ENCODE measurements around the gene ZFYVE21.

ZFYVE21 gene

DNA sequence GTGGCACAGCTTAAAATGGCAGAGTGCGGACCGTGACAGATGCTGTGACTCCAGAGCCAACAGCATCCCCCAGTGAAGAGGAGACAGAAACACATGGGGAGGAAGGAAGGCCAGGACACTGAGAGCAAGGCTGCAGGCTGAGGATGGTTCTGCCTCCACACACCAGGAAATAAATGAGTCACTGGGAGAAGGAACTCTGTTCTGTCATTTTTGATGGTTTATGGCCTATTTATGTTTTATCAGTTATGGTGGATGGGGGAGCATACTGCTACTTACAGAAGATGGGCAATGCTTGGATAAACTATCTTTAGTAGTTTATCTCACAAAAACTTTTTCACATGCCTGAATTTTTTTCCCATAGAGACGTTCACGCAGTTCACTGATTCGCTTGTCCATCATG lies 33.8 kb downstream of the ZFYVE21 start:
- FAIRE-seq (no peak), DNase-seq (ENCODE audit: insufficient read length, low spot score) (no peak)
- no peak for TF ChIP-seq POLR2A (IDR thresholded peaks at IDR 0.05; ENCODE audit: low read depth, low read length)

DNA sequence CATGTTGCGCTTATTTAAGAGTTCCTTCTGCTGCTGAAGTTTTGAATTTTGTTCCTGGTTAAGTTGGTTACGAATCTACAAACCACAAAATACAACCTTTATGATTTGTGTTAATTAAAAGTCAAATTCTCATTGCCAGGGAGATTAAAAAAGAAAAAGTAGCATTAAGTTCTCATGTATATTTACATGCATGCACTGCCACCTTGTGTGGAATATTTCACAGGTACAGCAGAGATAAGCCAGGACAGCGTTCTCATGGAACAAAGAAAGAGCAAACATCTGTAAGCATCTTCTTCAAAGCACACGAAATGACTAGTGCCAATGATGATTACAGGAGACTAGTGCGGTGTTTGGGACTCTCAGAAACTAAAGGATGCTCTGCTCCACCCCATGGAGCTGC lies 34.2 kb downstream of the ZFYVE21 start:
- no peak for FAIRE-seq
- no peak for TF ChIP-seq POLR2A (IDR thresholded peaks at IDR 0.05; ENCODE audit: low read depth, low read length)
- DNase-seq (ENCODE audit: insufficient read length, low spot score) = no peak

DNA sequence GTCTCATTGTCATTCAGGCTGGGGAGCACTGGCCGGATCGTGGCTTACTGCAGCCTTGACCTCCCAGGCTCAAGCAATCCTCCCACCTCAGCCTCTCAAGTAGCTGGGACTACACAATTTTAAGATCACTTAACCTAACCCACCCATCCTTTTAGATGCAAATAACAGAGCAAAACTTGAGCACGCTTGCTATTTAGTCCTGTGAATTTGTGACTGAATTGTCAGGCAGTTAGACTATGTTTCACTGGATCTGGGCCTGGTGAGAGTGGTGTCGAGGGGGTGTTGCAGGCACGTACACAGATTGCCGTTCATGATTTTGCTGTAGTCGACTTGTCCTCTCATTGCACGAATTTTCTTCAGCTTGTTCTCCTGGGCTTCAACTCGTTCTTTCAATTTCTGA lies 38.2 kb downstream of the ZFYVE21 start:
- no peak for FAIRE-seq
- no peak for TF ChIP-seq POLR2A (IDR thresholded peaks at IDR 0.05; ENCODE audit: low read depth, low read length)
- DNase-seq (ENCODE audit: insufficient read length, low spot score) = no peak

DNA sequence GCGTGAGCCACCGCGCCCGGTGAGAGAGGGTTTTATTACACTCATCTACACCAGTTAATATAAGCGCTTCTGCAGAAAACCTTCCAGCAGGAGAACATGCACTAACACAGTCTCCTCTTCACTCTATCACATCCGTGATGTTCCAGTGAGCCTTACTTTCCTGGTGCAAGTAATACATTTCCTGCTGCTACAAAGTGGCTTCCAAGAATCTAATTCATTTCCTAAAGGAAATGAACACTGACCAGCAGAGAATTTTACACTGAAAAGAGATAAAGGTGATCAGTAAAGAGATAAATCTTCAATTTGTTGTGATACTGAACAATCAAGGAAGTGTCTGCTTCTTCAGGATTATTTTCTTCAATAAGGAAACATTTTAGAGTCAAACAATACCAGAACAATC lies 39.5 kb downstream of the ZFYVE21 start:
- no peak for FAIRE-seq
- no peak for TF ChIP-seq POLR2A (IDR thresholded peaks at IDR 0.05; ENCODE audit: low read depth, low read length)

DNA sequence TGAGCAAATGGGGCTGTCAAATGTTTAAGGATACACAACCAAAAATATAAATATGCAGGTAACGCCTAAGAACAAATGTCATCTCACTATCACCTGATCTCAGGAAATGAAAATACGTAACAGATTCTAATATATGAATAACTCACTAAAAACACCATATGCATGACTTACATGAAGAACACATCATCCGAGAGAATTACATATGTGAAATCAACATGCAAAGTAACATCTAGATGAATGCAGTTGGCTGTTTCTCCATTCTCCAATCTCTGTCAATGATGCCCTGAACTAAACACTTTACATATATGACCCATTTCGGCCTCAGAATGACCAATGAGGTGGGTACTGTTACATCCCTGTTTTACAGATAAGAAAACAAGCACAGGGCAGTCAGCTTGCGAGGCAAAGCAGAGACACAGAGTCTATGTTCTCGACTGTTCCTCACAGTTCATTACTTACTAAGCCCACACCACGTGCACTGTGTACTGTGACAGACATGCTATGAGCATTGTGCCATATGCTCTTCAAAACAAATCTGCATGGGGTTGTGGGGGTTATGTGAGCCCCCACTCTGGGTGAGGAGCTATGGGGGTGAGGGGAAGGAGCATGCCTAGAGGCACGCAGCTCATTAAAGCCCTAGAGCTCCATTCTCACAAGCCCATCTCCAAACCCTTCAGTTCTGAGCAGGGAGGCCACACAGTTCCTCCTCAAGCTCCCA lies 42.6 kb downstream of the ZFYVE21 start:
- DNase-seq (ENCODE audit: insufficient read length, low spot score) (no peak), FAIRE-seq (peak; percentile 20)
- no peak for TF ChIP-seq POLR2A (IDR thresholded peaks at IDR 0.05; ENCODE audit: low read depth, low read length)

More for the DNA sequence above, 39.5 kb downstream of the ZFYVE21 start:
- DNase-seq (ENCODE audit: insufficient read length, low spot score) = no peak

DNA sequence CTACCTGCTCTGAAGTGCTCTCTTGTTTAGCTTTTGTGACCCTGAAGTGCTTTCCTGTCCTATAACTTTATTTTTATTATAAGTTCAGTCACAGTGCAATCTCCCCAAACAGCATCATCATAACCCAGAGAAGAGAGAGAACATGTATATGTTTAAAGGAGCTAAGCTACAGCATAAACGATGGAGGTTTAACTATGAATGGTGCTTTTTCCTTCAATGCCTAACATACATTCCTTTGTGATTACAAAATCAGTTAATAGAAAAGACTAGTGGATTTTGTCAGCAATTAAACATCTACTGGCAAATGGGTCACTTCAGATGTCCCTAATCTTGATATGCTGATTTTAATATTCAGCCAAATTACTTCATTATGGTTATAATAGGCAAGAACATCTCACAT lies 46.4 kb downstream of the ZFYVE21 start:
- no peak for TF ChIP-seq POLR2A (IDR thresholded peaks at IDR 0.05; ENCODE audit: low read depth, low read length)
- no peak for DNase-seq (ENCODE audit: insufficient read length, low spot score)
- FAIRE-seq = no peak

DNA sequence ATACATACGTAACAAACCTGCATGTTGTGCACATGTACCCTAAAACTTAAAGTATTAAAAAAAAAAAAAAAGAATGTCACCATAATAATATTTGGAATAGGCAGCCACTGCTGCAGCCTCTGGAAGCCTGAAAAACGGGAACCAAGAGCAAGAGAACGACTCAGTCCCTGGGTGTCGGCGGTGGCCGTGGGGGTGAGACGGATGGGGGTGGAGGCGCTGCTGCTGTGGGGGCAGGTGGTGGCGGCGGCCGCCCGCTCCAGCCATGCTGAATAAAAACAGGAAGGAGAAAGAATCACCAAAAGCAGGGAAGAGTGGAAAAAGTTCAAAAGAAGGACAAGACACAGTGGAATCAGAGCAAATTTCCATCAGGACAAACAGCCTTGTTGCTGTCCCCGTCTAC lies 46.9 kb downstream of the ZFYVE21 start:
- FAIRE-seq = no peak
- no peak for DNase-seq (ENCODE audit: insufficient read length, low spot score)
- TF ChIP-seq POLR2A (IDR thresholded peaks at IDR 0.05; ENCODE audit: low read depth, low read length) = no peak

DNA sequence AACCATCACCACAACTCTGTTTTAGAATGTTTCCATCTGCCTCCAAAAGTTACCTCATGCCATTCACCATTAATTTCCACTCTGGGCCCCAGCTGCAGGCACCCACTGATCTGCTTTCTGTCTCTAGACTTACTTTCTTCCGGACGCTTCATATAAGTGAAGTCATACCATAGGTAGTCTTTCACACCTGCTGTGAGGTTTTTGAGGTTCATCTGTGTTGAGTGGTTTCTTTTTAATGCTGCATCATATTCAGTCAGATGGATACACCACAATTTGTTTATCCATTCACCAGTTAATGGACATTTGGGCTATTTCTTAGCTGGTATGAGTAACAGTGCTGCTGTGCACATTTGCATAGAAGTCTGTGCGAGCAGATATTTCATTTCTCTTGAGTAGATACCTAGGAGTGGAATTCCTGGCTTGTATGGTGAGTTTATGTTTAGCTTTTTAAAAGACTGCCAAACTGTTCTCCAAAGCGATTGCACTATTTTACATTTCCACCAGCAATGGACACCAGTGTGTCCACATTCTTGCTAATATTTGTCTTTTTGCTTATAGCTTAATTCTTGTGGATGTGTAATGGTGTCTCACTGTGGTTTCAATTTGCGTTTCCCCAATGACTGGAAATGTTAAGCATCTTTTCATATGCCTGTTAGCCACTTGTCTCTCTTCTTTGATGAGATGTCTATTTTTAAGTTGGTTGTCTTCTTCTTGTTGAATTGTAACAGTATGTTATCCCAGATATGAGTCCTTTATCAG lies 48.3 kb downstream of the ZFYVE21 start:
- FAIRE-seq = peak; percentile 43
- no peak for DNase-seq (ENCODE audit: insufficient read length, low spot score)
- no peak for TF ChIP-seq POLR2A (IDR thresholded peaks at IDR 0.05; ENCODE audit: low read depth, low read length)

DNA sequence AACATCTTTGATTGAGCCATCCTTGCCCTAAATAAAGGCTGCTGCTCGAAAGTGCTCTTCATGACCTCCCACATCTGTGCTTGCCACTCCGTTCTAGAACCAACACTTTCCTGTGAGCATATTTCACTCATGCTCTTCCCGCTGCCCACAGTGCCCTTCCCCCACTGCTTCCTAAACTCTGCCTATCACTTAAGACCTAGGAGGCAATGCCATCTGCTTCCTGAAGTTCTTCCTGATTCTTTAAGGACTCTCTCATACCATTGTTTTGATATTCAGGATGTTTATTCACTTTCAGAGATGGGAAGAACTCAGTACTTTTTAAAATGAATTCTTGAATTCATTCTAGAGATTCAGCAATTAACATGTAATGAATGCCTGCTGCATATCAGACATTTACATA lies 49.9 kb downstream of the ZFYVE21 start:
- FAIRE-seq = no peak
- DNase-seq (ENCODE audit: insufficient read length, low spot score) = no peak

DNA sequence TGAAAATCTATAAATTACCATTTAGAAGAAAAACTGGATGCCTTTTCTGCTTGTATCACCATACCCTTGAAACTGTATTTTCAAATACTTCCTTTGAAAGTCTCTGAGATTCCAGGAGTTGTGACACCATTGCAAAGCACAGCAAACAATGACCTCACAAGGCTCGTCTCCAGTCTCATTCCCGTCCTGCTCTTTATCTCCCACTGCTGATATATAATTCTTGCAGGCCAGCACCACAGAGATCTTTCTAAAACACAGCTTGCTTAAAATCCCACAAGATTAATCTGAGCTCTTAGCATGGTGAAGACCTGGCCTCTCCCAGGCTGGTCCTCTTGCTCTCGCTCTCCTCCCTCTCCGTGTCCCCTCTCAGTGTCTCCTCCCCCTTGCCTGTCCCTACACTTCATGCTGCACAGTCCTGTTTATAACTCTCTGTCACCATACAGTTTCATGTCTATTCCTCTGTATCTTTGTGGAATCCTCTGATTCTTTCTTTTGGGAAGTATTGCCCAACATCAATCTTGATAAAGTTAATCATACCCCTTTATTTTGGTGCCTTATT lies 51.8 kb downstream of the ZFYVE21 start:
- no peak for TF ChIP-seq POLR2A (IDR thresholded peaks at IDR 0.05; ENCODE audit: low read depth, low read length)
- no peak for DNase-seq (ENCODE audit: insufficient read length, low spot score)
- no peak for FAIRE-seq

More for the DNA sequence above, 49.9 kb downstream of the ZFYVE21 start:
- TF ChIP-seq POLR2A (IDR thresholded peaks at IDR 0.05; ENCODE audit: low read depth, low read length) = no peak

DNA sequence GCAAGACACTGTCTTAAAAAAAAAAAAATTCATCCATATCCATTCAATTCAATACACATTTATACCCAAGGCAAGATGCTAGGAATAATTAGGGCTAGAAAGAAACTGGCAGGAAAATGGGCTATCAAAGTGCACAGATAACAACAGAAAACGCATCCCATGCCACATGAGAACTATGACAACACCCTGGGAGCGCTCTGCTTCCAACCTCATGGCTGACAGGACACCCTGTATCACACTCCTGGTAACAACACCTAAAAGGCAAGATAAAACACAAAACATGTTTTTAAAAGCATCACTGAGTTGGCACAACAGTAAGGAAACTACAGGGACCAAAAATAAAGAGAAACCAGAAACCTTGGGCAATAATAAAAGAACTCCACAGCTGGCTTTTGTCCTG lies 54.9 kb downstream of the ZFYVE21 start:
- TF ChIP-seq POLR2A (IDR thresholded peaks at IDR 0.05; ENCODE audit: low read depth, low read length) = no peak
- DNase-seq (ENCODE audit: insufficient read length, low spot score) (no peak), FAIRE-seq (no peak)

DNA sequence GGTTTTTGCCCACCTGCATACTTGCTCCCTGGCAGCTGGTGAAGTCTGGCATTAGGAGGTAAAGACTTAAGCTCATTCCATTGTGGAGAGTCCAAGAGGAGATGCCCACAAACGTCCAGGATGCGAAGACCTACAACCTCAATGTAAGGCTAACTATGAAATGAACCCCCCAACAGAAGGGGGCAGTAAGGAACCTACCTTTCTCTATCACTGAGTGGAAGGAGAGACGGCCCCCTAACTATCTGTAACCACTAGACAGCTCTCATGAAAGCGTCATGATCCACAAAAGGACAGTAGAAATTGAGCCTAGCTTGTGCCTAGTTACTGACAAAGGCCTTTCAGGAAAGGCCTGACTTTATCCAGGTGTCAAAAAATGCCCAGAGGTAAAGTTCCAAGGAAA lies 55.3 kb downstream of the ZFYVE21 start:
- FAIRE-seq (no peak), DNase-seq (ENCODE audit: insufficient read length, low spot score) (no peak)
- TF ChIP-seq POLR2A (IDR thresholded peaks at IDR 0.05; ENCODE audit: low read depth, low read length) = no peak

DNA sequence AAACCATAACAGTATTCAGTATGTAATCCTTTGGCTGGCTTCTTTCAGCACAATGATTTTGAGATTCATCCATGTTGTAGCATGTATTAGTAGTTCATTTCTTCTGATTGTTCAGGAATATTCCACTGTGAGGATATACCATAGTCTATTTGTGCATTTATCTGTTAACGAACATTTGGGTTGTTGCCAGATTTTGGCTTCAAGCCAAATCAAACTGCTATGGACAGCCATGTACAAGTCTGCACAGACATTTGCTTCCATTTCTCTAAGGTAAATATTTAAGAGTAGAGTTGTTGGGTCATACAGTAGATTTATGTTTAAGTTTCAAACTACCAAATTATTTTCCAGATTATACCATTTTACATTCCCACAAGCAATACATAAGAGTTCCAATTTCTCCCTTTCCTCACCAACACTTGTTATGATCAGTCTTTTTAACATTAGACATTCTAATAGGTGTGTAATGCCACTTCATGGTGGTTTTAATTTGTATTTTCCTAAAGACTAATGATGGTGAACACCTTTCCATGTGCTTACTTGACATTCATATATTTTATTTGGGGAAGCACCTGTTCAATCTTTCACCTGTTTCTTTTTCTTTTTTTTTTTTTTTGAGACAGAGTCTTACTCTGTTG lies 56.6 kb downstream of the ZFYVE21 start:
- no peak for TF ChIP-seq POLR2A (IDR thresholded peaks at IDR 0.05; ENCODE audit: low read depth, low read length)
- no peak for DNase-seq (ENCODE audit: insufficient read length, low spot score)
- FAIRE-seq = no peak

DNA sequence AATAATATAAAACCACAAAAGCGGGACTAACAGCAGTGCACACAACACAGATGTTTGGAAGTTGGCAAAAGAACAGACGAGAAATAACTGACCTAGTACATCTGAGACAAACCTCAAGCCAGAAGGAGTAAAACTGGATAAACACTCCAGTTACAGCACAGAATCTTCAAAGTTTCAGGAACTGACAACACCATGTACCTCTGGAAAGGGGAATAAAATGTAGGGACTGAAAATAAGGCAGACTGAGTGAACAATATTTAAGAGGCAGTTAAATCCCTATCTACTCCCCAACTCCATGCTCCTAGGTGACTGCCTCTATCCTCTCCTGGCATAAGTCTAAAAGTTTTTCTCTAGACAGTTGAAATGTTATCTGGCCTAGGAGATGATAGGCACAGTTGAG lies 57.9 kb downstream of the ZFYVE21 start:
- FAIRE-seq (no peak), DNase-seq (ENCODE audit: insufficient read length, low spot score) (no peak)
- TF ChIP-seq POLR2A (IDR thresholded peaks at IDR 0.05; ENCODE audit: low read depth, low read length) = no peak

All from H54 (cell line).